A673 (cell line): Measurements from ENCODE around the gene CNTN5.

ENCODE experiments used
- CTCF ChIP-seq: fragments of 300-800, 200-600 bp; sonication (generic); conservative IDR thresholded peaks from 2 replicates; pipeline ENCODE4 v1.5.1; 2017; ENCODE audit warnings: low read depth, mild to moderate bottlenecking, antibody characterized with exemption, low read length, moderate library complexity, mixed read lengths
- EZH2 ChIP-seq: fragments of 200-600 bp; sonication (generic); IDR thresholded peaks from 2 replicates; pipeline ENCODE4 v1.6.1; 2017; ENCODE audit warnings: borderline replicate concordance, low read depth, mild to moderate bottlenecking, mixed read lengths, antibody characterized with exemption, low read length; ENCODE audit not compliant: poor library complexity, severe bottlenecking

- no peak for TF ChIP-seq CTCF
- TF ChIP-seq EZH2 = no peak
These were observed 864.0 kb downstream of the CNTN5 start for GRCh38 chr11:99884750-99885149.
